GM12878 (cell line): ENCODE results near the gene KLRG1. TPM values are rescaled to one million over a fixed set of nuclear protein-coding genes. Genes with fewer than 3 reads are reported as not detected.

ENCODE experiments used
- ATAC-seq: fragments of 200-7000 bp; cut with Tn5 transposase; 3 replicates; pipeline ENCODE4 v1.9.1; 2020; ENCODE audit warnings: mild to moderate bottlenecking, moderate library complexity
- BruUV-seq: library from RNA; stranded (reverse); fragments of 400-500 nt; replicated peaks from 2 replicates; lab custom pipeline; 2021; lab: Mats Ljungman, UMichigan
- CTCF ChIA-PET: fragments of 300-600 bp; sonication (Branson Sonifier 250); formaldehyde crosslinking; extraction: SDS; loops from one replicate; lab custom pipeline; 2021; ENCODE audit warnings: inconsistent platforms; lab: Yijun Ruan, JAX
- POLR2A ChIA-PET: fragments of 350-600 bp; formaldehyde crosslinking; extraction: SDS; loops from one replicate; lab custom pipeline; 2021; ENCODE audit warnings: inconsistent platforms; lab: Charles Lee
- RAD21 ChIA-PET: fragments of 300-600 bp; sonication (Branson Sonifier 250); formaldehyde crosslinking; loops from one replicate; lab custom pipeline; 2023; ENCODE audit warnings: antibody characterized with exemption; ENCODE audit not compliant: unreplicated experiment; lab: Charles Lee
- SMC1A ChIA-PET: fragments of 300-600 bp; sonication (Branson Sonifier 250); formaldehyde crosslinking; loops from one replicate; lab custom pipeline; 2023; ENCODE audit not compliant: unreplicated experiment, uncharacterized antibody; lab: Charles Lee
- DNase-seq: peaks from one replicate; pipeline ENCODE4 v3.0.0-alpha.2; 2011; ENCODE audit warnings: low read depth, low spot score
- FAIRE-seq: peaks from 3 replicates; lab custom pipeline; 2011; peaks lifted over from hg19 to GRCh38; lab: Jason Lieb, UNC
- H2AFZ ChIP-seq: 2 replicates; pipeline ENCODE4 v1.6.0; 2011; ENCODE audit warnings: low read depth, low read length, control low read depth; ENCODE audit not compliant: control insufficient read depth
- H3K27ac ChIP-seq: 2 replicates; pipeline ENCODE4 v1.5.1; 2011; ENCODE audit warnings: control low read depth; ENCODE audit not compliant: control insufficient read depth, insufficient read depth
- H3K27me3 ChIP-seq, 2 experiments: replicated peaks in 1 of 2; 2 replicates each; pipeline versions ENCODE4 v1.6.0 to v1.6.1; 2011; ENCODE audit warnings: low read length in 1 of 2; ENCODE audit not compliant: control insufficient read depth in 2 of 2, insufficient read depth in 2 of 2
- H3K36me3 ChIP-seq, 2 experiments: 2 replicates each; pipeline ENCODE4 v1.5.1; 2011; ENCODE audit warnings: low read length in 1 of 2; ENCODE audit not compliant: control insufficient read depth in 2 of 2, insufficient read depth in 2 of 2
- H3K4me1 ChIP-seq: 2 replicates; pipeline ENCODE4 v1.6.1; 2011; ENCODE audit warnings: mild to moderate bottlenecking, low read length, moderate library complexity, mixed read lengths; ENCODE audit not compliant: control insufficient read depth, insufficient read depth
- H3K4me2 ChIP-seq: 2 replicates; pipeline ENCODE4 v1.6.0; 2011; ENCODE audit warnings: control low read depth; ENCODE audit not compliant: control insufficient read depth, insufficient read depth
- H3K4me3 ChIP-seq: fragments of 200-600 bp; sonication (generic); 2 replicates; pipeline ENCODE4 v1.5.1; 2016
- H3K79me2 ChIP-seq: 2 replicates; pipeline ENCODE4 v1.6.0; 2011; ENCODE audit warnings: low read length; ENCODE audit not compliant: control insufficient read depth, insufficient read depth
- H3K9ac ChIP-seq: 2 replicates; pipeline ENCODE4 v1.8.0; 2011; ENCODE audit warnings: low read length, control low read depth, mixed read lengths; ENCODE audit not compliant: control insufficient read depth, insufficient read depth
- H3K9me3 ChIP-seq: replicated peaks from 3 replicates; pipeline ENCODE4 v1.5.1; 2011; ENCODE audit warnings: mild to moderate bottlenecking, low read length; ENCODE audit not compliant: control insufficient read depth, insufficient read depth
- H4K20me1 ChIP-seq: 2 replicates; pipeline ENCODE4 v1.6.0; 2011; ENCODE audit not compliant: control insufficient read depth, insufficient read depth
- IKZF1 ChIP-seq: fragments of 450-650 bp; conservative IDR thresholded peaks from 2 replicates; pipeline ENCODE4 v1.6.1; 2017; ENCODE audit warnings: antibody characterized with exemption, mild to moderate bottlenecking
- IRF4 ChIP-seq: IDR thresholded peaks from 2 replicates; pipeline ENCODE4 v1.6.1; 2011; ENCODE audit warnings: low read depth, low read length
- SPI1 ChIP-seq: IDR thresholded peaks from 2 replicates; pipeline ENCODE4 v1.6.1; 2011; ENCODE audit warnings: low read depth, mild to moderate bottlenecking, low read length, moderate library complexity, borderline replicate concordance; ENCODE audit not compliant: insufficient read depth
- SUZ12 ChIP-seq: fragments of 200-600 bp; sonication (generic); IDR thresholded peaks from one replicate; pipeline ENCODE4 v1.6.1; 2018; ENCODE audit warnings: antibody characterized with exemption, mild to moderate bottlenecking; ENCODE audit not compliant: unreplicated experiment
- WGBS: methylation state at CpG from one replicate; pipeline ENCODE4 v1.1.6; 2016; ENCODE audit warnings: low lambda C conversion rate; ENCODE audit not compliant: insufficient replicate concordance, insufficient coverage; ENCODE audit errors: missing lambda C conversion rate; 5-methylcytosine and 5-hydroxymethylcytosine counted together
- in situ Hi-C: fragments of 300-500 bp; cut with MboI; formaldehyde crosslinking; loops from 9 replicates; pipeline ENCODE4 v1.14.3; 2018; ENCODE audit warnings: mixed read lengths
- intact Hi-C: fragments of 100-400 bp; cut with micrococcal nuclease; formaldehyde crosslinking; loops from one replicate; pipeline ENCODE4 v1.14.2; 2022; ENCODE audit not compliant: unreplicated experiment
- polyA plus RNA-seq, 11 experiments: library from polyadenylated mRNA; depleted of rRNA in 4 of 11; unstranded in 6 of 11; stranded (reverse) in 5 of 11; fragments of >200 nt; fragmentation: Nextera tagmentation in 4 of 11; fragmentation: Illumina TruSeq in 1 of 11; extraction: Ambion mirVana in 4 of 11; extraction: Trizol in 1 of 11; gene quantifications; 1 replicate in 1 of 11; 2 replicates in 10 of 11; pipeline versions ENCODE4 v1.2.1 to v1.2.3, GENCODE V29; 2011 to 2016; ENCODE audit warnings: inconsistent platforms in 2 of 11, missing spikeins in 2 of 11, low read depth in 1 of 11
- total RNA-seq, 4 experiments: library from RNA; depleted of rRNA in 3 of 4; stranded (reverse); fragments of >200 nt in 3 of 4; fragmentation: Illumina TruSeq in 1 of 4; extraction: Trizol in 1 of 4; gene quantifications; 2 replicates each; pipeline versions ENCODE4 v1.2.1 to v1.2.3, GENCODE V29; 2013 to 2021
- TF ChIP-seq, protein P1 (sequence below): fragments of 450-650 bp; IDR thresholded peaks from 2 replicates; pipeline ENCODE4 v1.6.1; 2014; ENCODE audit warnings: mild to moderate bottlenecking
- TF ChIP-seq, protein P2 (sequence below): fragments of 450-650 bp; formaldehyde crosslinking; IDR thresholded peaks from 2 replicates; pipeline ENCODE4 v1.4.0; 2022; ENCODE audit warnings: mild to moderate bottlenecking, moderate library complexity

Gene KLRG1
- total and polyA plus RNA-seq, 10 of the 15 experiments (the other 5 are each of a cell fraction or from before 2014, with no cell fraction given), result 2.3 to 6.5 (median 3.9) TPM

DNA sequence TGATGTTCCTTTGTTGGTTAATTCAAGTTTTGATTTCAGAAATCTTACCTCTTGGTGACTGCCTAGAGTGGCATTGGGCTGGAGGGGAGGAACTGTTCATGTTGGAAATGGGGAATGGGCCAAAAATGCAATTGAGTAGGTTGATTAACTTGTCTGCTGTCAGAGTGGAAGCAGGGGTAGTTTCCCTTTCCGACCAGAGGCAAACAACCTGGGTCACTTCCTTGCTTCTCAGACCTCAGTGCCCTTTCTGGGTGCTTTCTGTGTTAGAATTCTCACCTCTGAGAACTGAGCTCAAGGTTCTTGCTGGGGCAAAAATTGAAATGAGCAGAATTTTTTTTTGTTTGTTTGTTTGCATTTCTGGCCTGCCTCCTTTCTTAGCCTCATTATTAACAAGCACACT is 37.6 kb upstream of the KLRG1 start:
- no peak overlapping the region for H3K4me3 ChIP-seq
- no TSS peak for BruUV-seq
- no peak for ATAC-seq

More for the DNA sequence above, 37.6 kb upstream of the KLRG1 start:
- POLR2A ChIA-PET, result no interaction called here
- SMC1A ChIA-PET, result interaction anchor here (3.8 kb wide), 1 partner anchor 86 kb away, joined by 36 read pairs; no protein-coding TSS in a partner anchor
- peak overlapping the region; percentile 86; the same call in 1 of the 2 replicates for H3K4me2 ChIP-seq
- no peaks in the 10 kb centered on the region for H4K20me1 ChIP-seq
- 0% methylated on average over 1 of the region's 1 CpG for WGBS
- no peak for TF ChIP-seq IKZF1
- TF ChIP-seq, protein P1, sequence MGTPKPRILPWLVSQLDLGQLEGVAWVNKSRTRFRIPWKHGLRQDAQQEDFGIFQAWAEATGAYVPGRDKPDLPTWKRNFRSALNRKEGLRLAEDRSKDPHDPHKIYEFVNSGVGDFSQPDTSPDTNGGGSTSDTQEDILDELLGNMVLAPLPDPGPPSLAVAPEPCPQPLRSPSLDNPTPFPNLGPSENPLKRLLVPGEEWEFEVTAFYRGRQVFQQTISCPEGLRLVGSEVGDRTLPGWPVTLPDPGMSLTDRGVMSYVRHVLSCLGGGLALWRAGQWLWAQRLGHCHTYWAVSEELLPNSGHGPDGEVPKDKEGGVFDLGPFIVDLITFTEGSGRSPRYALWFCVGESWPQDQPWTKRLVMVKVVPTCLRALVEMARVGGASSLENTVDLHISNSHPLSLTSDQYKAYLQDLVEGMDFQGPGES, result no peak
- TF ChIP-seq SUZ12, result no peak
- TF ChIP-seq IRF4, result no peak
- 0 out of 2 replicates have a peak, but pooled peaks have one; percentile 58 for TF ChIP-seq SPI1
- TF ChIP-seq, protein P2, sequence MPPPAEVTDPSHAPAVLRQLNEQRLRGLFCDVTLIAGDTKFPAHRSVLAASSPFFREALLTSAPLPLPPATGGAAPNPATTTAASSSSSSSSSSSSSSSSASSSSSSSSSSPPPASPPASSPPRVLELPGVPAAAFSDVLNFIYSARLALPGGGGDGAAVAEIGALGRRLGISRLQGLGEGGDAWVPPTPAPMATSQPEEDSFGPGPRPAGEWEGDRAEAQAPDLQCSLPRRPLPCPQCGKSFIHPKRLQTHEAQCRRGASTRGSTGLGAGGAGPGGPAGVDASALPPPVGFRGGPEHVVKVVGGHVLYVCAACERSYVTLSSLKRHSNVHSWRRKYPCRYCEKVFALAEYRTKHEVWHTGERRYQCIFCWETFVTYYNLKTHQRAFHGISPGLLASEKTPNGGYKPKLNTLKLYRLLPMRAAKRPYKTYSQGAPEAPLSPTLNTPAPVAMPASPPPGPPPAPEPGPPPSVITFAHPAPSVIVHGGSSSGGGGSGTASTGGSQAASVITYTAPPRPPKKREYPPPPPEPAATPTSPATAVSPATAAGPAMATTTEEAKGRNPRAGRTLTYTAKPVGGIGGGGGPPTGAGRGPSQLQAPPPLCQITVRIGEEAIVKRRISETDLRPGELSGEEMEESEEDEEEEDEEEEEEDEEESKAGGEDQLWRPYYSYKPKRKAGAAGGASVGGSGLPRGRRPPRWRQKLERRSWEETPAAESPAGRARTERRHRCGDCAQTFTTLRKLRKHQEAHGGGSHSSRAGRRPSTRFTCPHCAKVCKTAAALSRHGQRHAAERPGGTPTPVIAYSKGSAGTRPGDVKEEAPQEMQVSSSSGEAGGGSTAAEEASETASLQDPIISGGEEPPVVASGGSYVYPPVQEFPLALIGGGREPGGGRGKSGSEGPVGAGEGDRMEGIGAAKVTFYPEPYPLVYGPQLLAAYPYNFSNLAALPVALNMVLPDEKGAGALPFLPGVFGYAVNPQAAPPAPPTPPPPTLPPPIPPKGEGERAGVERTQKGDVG (CRISPR knock-in tag), result no peak
- intact Hi-C loops (loop anchor here (2.0 to 5.0 kb wide), 2 partner anchors 45 to 269 kb away; no protein-coding TSS in a partner anchor), in situ Hi-C loops (loop anchor here (5.0 kb wide), 1 partner anchor 91 kb away; no protein-coding TSS in a partner anchor)
- H3K9me3 ChIP-seq, result no peaks in the 10 kb centered on the region; the same call in 2 of the 3 replicates
- H3K27ac ChIP-seq, result no peak overlapping the region
- H2AFZ ChIP-seq, result peak overlapping the region; percentile 37
- FAIRE-seq (no peak), DNase-seq (no peak)
- no peak overlapping the region for H3K9ac ChIP-seq
- RAD21 ChIA-PET, result interaction anchor here (0.9 kb wide), 1 partner anchor 79 kb away, joined by 4 read pairs; no protein-coding TSS in a partner anchor
- peaks cover 30% of the 10 kb centered on the region for H3K79me2 ChIP-seq
- H3K36me3 ChIP-seq, result no peaks in the 10 kb centered on the region
- CTCF ChIA-PET, result interaction anchor here (0.6 to 3.9 kb wide), 7 partner anchors 80 to 815 kb away, joined by 3 to 30 read pairs (median 3); no protein-coding TSS in a partner anchor
- H3K4me1 ChIP-seq, result peaks cover 10% of the 10 kb centered on the region; the same call in 1 of the 2 replicates
- no peaks in the 10 kb centered on the region for H3K27me3 ChIP-seq
